A673 (cell line): Measurements from ENCODE around the gene GCC2.
"Not testable (repeated sequence)": the region's sequence is repeated elsewhere in the genome, so short reads cannot be mapped to it uniquely, and the experiment has no call there.

Experiments used
- CTCF ChIP-seq: fragments of 300-800, 200-600 bp; sonication (generic); conservative IDR thresholded peaks from 2 replicates; pipeline ENCODE4 v1.5.1; 2017; ENCODE audit warnings: low read depth, mild to moderate bottlenecking, antibody characterized with exemption, low read length, moderate library complexity, mixed read lengths
- EZH2 ChIP-seq: fragments of 200-600 bp; sonication (generic); IDR thresholded peaks from 2 replicates; pipeline ENCODE4 v1.6.1; 2017; ENCODE audit warnings: borderline replicate concordance, low read depth, mild to moderate bottlenecking, mixed read lengths, antibody characterized with exemption, low read length; ENCODE audit not compliant: poor library complexity, severe bottlenecking

- not testable (repeated sequence) for TF ChIP-seq CTCF, EZH2
These were observed 75.7 kb downstream of the GCC2 start for GRCh38 chr2:108524688-108525087.
